Keratinocyte (primary cell): Measurements from ENCODE around the gene AGPS. TPM values are rescaled to one million over a fixed set of nuclear protein-coding genes. Genes with fewer than 3 reads are reported as not detected.

Source experiments
- DNase-seq: peaks from one replicate; pipeline ENCODE4 v3.0.0-alpha.2; 2011; ENCODE audit warnings: low read depth, missing footprints, low spot score
- FAIRE-seq: peaks from 2 replicates; lab custom pipeline; 2011; peaks lifted over from hg19 to GRCh38; lab: Jason Lieb, UNC
- H2AFZ ChIP-seq: 2 replicates; pipeline ENCODE4 v1.6.0; 2012; ENCODE audit warnings: low read length, control low read depth, inconsistent platforms; ENCODE audit not compliant: control insufficient read depth
- H3K27ac ChIP-seq: 2 replicates; pipeline ENCODE4 v1.5.1; 2011; ENCODE audit warnings: low read length; ENCODE audit not compliant: control insufficient read depth, insufficient read depth
- H3K27me3 ChIP-seq: 3 replicates; pipeline ENCODE4 v1.6.0; 2011; ENCODE audit warnings: low read length; ENCODE audit not compliant: control insufficient read depth, insufficient read depth; ENCODE audit errors: extremely low read depth
- H3K36me3 ChIP-seq, 2 experiments: 2 replicates in 1 of 2; 3 replicates in 1 of 2; pipeline ENCODE4 v1.5.1; 2011; ENCODE audit warnings: low read length in 2 of 2, mild to moderate bottlenecking in 1 of 2; ENCODE audit not compliant: control insufficient read depth in 2 of 2, insufficient read depth in 2 of 2; ENCODE audit errors: extremely low read depth in 1 of 2
- H3K4me1 ChIP-seq: 3 replicates; pipeline ENCODE4 v1.5.1; 2011; ENCODE audit warnings: low read length; ENCODE audit not compliant: control insufficient read depth, insufficient read depth; ENCODE audit errors: extremely low read depth
- H3K4me2 ChIP-seq: 3 replicates; pipeline ENCODE4 v1.6.0; 2011; ENCODE audit warnings: low read depth, low read length; ENCODE audit not compliant: control insufficient read depth, insufficient read depth; ENCODE audit errors: extremely low read depth
- H3K4me3 ChIP-seq, 3 experiments: fragments of 200-600 bp in 1 of 3; sonication (generic) in 1 of 3; 2 replicates in 2 of 3; 3 replicates in 1 of 3; pipeline ENCODE4 v1.5.1; 2011 to 2016; ENCODE audit warnings: low read length in 3 of 3, mild to moderate bottlenecking in 3 of 3, control low read depth in 2 of 3, inconsistent platforms in 1 of 3, low read depth in 1 of 3, mixed read lengths in 1 of 3, mixed run types in 1 of 3, moderate library complexity in 1 of 3; ENCODE audit not compliant: control insufficient read depth in 2 of 3, insufficient read depth in 2 of 3; ENCODE audit errors: extremely low read depth in 1 of 3
- H3K79me2 ChIP-seq: 2 replicates; pipeline ENCODE4 v1.6.0; 2012; ENCODE audit warnings: low read length; ENCODE audit not compliant: control insufficient read depth, insufficient read depth
- H3K9ac ChIP-seq: 3 replicates; pipeline ENCODE4 v1.6.0; 2011; ENCODE audit warnings: low read length; ENCODE audit not compliant: control insufficient read depth, insufficient read depth; ENCODE audit errors: extremely low read depth
- H3K9me1 ChIP-seq: 3 replicates; pipeline ENCODE4 v1.6.0; 2011; ENCODE audit warnings: low read length; ENCODE audit not compliant: control insufficient read depth, insufficient read depth; ENCODE audit errors: extremely low read depth
- H3K9me3 ChIP-seq: 2 replicates; pipeline ENCODE4 v1.5.1; 2012; ENCODE audit warnings: low read depth, low read length; ENCODE audit not compliant: control insufficient read depth
- H4K20me1 ChIP-seq: 3 replicates; pipeline ENCODE4 v1.6.0; 2011; ENCODE audit warnings: low read length; ENCODE audit not compliant: control insufficient read depth, insufficient read depth; ENCODE audit errors: extremely low read depth
- CTCF ChIP-seq, 3 experiments: IDR thresholded peaks in 1 of 3; conservative IDR thresholded peaks in 1 of 3; optimal IDR thresholded peaks in 1 of 3; 2 replicates in 2 of 3; 3 replicates in 1 of 3; pipeline versions ENCODE3 to v1.5.1; 2011; ENCODE audit warnings: low read length in 3 of 3, mild to moderate bottlenecking in 3 of 3, moderate library complexity in 2 of 3, control low read depth in 1 of 3, inconsistent platforms in 1 of 3; ENCODE audit not compliant: insufficient read depth in 2 of 3; ENCODE audit errors: extremely low read depth in 1 of 3
- EZH2 ChIP-seq: IDR thresholded peaks from one replicate; pipeline ENCODE4 v1.6.1; 2012; ENCODE audit warnings: inconsistent platforms, mild to moderate bottlenecking, low read length, moderate library complexity
- dilution Hi-C: fragments of 300-500 bp; cut with MboI; formaldehyde crosslinking; loops from one replicate; pipeline ENCODE4 v1.7.0; 2020; ENCODE audit warnings: low sequenced_read_pairs; ENCODE audit not compliant: extremely low pct_ligation_motif_present
- polyA plus RNA-seq, 5 experiments: library from polyadenylated mRNA; depleted of rRNA in 3 of 5; stranded (reverse) in 3 of 5; stranded (forward) in 1 of 5; unstranded in 1 of 5; fragments of >200 nt; gene quantifications; 1 replicate in 1 of 5; 2 replicates in 3 of 5; 3 replicates in 1 of 5; pipeline versions ENCODE4 v1.2.1 to v1.2.3, GENCODE V29; 2011 to 2012; ENCODE audit warnings: missing spikeins in 2 of 5, low read depth in 1 of 5, low replicate concordance in 1 of 5

The AGPS gene
- polyA plus RNA-seq, 1 donor (not counting 4 experiments of a cell fraction or from before 2014, with no cell fraction given): 28.0 TPM

- H3K4me3 ChIP-seq: no peak overlapping the region
- FAIRE-seq (no peak), DNase-seq (no peak)
- H3K9ac ChIP-seq: no peak overlapping the region
- H3K79me2 ChIP-seq: no peaks in the 10 kb centered on the region
- no peaks in the 10 kb centered on the region for H3K36me3 ChIP-seq
- no peaks in the 10 kb centered on the region for H3K9me3 ChIP-seq
- no peaks in the 10 kb centered on the region for H3K9me1 ChIP-seq
- TF ChIP-seq CTCF (optimal IDR thresholded peaks at IDR 0.05 in 1 of 3, IDR thresholded peaks at IDR 0.05 in 1 of 3, conservative IDR thresholded peaks at IDR 0.05 in 1 of 3; ENCODE audit: extremely low read depth in 1 of 3, insufficient read depth in 2 of 3, low read length in 3 of 3) (no peak), EZH2 (no peak)
- H3K4me1 ChIP-seq: no peaks in the 10 kb centered on the region
- no peak overlapping the region for H3K4me2 ChIP-seq
- H3K27ac ChIP-seq: no peak overlapping the region
- no peaks in the 10 kb centered on the region for H3K27me3 ChIP-seq
- dilution Hi-C loops: no loop called here
- H2AFZ ChIP-seq: no peak overlapping the region
- no peaks in the 10 kb centered on the region for H4K20me1 ChIP-seq
These were observed 180.5 kb downstream of the AGPS start for GRCh38 chr2:177573120-177573519.

- H3K79me2 ChIP-seq: no peaks in the 10 kb centered on the region
- TF ChIP-seq CTCF (optimal IDR thresholded peaks at IDR 0.05 in 1 of 3, IDR thresholded peaks at IDR 0.05 in 1 of 3, conservative IDR thresholded peaks at IDR 0.05 in 1 of 3; ENCODE audit: extremely low read depth in 1 of 3, insufficient read depth in 2 of 3, low read length in 3 of 3): no peak
- no peak for TF ChIP-seq EZH2
- H3K36me3 ChIP-seq: no peaks in the 10 kb centered on the region
- H3K9me1 ChIP-seq: no peaks in the 10 kb centered on the region
- H3K9me3 ChIP-seq: no peaks in the 10 kb centered on the region
- H3K27me3 ChIP-seq: no peaks in the 10 kb centered on the region
- no peak overlapping the region for H2AFZ ChIP-seq
- no peak overlapping the region for H3K4me2 ChIP-seq
- DNase-seq (no peak), FAIRE-seq (no peak)
- no peak overlapping the region for H3K4me3 ChIP-seq
- no peak overlapping the region for H3K9ac ChIP-seq
- no peak overlapping the region for H3K27ac ChIP-seq
- H3K4me1 ChIP-seq: no peaks in the 10 kb centered on the region
- H4K20me1 ChIP-seq: no peaks in the 10 kb centered on the region
- dilution Hi-C loops: no loop called here
These were observed 181.8 kb downstream of the AGPS start for GRCh38 chr2:177574356-177574755.
